GM10847 (cell line): ENCODE data around the gene DDA1.

Experiments used
- POLR2A ChIP-seq: IDR thresholded peaks from 2 replicates; pipeline ENCODE4 v1.6.1; 2011; ENCODE audit not compliant: insufficient read length; ENCODE audit errors: extremely low read depth

DDA1 gene

GRCh38 chr19:17304386-17305215 is 4.8 kb upstream of the DDA1 start:
- no peak for TF ChIP-seq POLR2A

- no peak for TF ChIP-seq POLR2A
Observed at GRCh38 chr19:17305216-17305516, 4.2 kb upstream of the DDA1 start.

GRCh38 chr19:17305517-17306284 is 3.7 kb upstream of the DDA1 start, which contains the start of gene MRPL34:
MRPL34 (plus strand) TSS chr19:17305872; CDS start chr19:17305893, 21 bp downstream.
- peak; percentile 51 for TF ChIP-seq POLR2A

- no peak for TF ChIP-seq POLR2A
Observed at GRCh38 chr19:17306285-17306714, 3.1 kb upstream of the DDA1 start.

- TF ChIP-seq POLR2A, result no peak
Observed at GRCh38 chr19:17307876-17308377, 1.4 kb upstream of the DDA1 start.

GRCh38 chr19:17309965-17310461 is 650 bp downstream of the DDA1 start:
- no peak for TF ChIP-seq POLR2A

GRCh38 chr19:17311455-17312188 is 2.3 kb downstream of the DDA1 start:
- no peak for TF ChIP-seq POLR2A

GRCh38 chr19:17312189-17313113 is 3.1 kb downstream of the DDA1 start:
- TF ChIP-seq POLR2A, result no peak

GRCh38 chr19:17314007-17314593 is 4.7 kb downstream of the DDA1 start:
- TF ChIP-seq POLR2A, result no peak

GRCh38 chr19:17318966-17319365 is 9.6 kb downstream of the DDA1 start:
- no peak for TF ChIP-seq POLR2A

- TF ChIP-seq POLR2A, result no peak
Observed at GRCh38 chr19:17319473-17320238, 10.3 kb downstream of the DDA1 start.

- no peak for TF ChIP-seq POLR2A
Observed at GRCh38 chr19:17320435-17320834, 11.1 kb downstream of the DDA1 start.

- TF ChIP-seq POLR2A, result no peak
Observed at GRCh38 chr19:17321655-17322489, 12.5 kb downstream of the DDA1 start.

- TF ChIP-seq POLR2A, result no peak
Observed at GRCh38 chr19:17322854-17323253, 13.5 kb downstream of the DDA1 start.
